ENCODE results near the gene TRABD. TPM values are rescaled to one million over a fixed set of nuclear protein-coding genes. Genes with fewer than 3 reads are reported as not detected.

TRABD gene
- total RNA-seq, 2 donors from 2014 or later: 43.6 to 116 TPM

DNA sequence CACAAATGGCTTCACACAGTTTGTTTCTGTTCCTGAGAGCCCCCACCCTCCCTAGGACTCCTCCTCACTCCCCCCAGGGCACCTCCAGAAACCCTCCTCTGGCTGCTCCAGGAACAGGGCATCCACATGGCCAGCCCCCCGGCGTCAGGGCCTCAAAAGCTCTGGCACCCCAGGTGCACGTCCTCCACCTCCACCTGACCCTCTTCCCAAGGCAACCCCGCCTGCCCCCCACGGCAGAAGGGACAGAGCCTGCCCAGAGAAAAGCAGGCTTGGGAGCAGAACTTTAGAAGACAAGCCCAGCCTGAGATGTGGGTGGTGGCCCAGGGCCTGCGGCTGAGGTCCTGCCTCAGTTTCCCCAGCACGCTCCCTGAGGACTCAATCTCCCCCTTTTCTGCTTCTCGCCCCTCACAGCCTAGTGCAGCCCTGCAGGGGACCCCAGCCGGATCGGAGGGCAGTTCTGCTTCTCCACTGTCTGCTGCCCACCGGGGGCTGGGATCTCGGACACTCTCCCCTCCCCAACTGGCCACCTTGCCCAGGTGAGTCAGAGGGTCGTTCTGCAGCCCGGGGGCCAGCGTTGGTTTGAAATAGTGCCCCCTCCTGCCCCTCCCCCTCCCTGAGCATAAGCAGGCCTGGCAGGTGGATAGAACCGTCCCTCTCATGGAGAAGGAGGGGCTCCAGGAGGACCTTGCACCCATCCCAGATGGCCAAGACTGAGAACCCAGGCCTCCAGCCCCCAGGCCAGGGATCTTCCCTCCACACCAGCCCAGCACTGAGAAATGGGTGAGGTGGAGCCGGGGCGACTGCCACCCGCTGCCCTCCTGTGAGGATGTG is 2.4 kb upstream of the TRABD start:
- Histone ChIP-seq H3K27ac (no peak overlapping the region), H3K27me3 (peaks cover 11% of the 10 kb centered on the region), H3K4me3 (no peak overlapping the region), H3K9ac (ENCODE audit: low read depth in 2 of 2, low read length in 2 of 2) (peak overlapping the region; percentile 9 to 18), H3K36me3 (no peaks in the 10 kb centered on the region), H3K9me3 (no peaks in the 10 kb centered on the region), H3K4me1 (peaks cover 13% of the 10 kb centered on the region)
- TF ChIP-seq, protein P1, sequence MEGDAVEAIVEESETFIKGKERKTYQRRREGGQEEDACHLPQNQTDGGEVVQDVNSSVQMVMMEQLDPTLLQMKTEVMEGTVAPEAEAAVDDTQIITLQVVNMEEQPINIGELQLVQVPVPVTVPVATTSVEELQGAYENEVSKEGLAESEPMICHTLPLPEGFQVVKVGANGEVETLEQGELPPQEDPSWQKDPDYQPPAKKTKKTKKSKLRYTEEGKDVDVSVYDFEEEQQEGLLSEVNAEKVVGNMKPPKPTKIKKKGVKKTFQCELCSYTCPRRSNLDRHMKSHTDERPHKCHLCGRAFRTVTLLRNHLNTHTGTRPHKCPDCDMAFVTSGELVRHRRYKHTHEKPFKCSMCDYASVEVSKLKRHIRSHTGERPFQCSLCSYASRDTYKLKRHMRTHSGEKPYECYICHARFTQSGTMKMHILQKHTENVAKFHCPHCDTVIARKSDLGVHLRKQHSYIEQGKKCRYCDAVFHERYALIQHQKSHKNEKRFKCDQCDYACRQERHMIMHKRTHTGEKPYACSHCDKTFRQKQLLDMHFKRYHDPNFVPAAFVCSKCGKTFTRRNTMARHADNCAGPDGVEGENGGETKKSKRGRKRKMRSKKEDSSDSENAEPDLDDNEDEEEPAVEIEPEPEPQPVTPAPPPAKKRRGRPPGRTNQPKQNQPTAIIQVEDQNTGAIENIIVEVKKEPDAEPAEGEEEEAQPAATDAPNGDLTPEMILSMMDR (IDR thresholded peaks at IDR 0.05): no peak
- intact Hi-C loops (cut with DNase I): no loop called here
- no peak for DNase-seq

DNA sequence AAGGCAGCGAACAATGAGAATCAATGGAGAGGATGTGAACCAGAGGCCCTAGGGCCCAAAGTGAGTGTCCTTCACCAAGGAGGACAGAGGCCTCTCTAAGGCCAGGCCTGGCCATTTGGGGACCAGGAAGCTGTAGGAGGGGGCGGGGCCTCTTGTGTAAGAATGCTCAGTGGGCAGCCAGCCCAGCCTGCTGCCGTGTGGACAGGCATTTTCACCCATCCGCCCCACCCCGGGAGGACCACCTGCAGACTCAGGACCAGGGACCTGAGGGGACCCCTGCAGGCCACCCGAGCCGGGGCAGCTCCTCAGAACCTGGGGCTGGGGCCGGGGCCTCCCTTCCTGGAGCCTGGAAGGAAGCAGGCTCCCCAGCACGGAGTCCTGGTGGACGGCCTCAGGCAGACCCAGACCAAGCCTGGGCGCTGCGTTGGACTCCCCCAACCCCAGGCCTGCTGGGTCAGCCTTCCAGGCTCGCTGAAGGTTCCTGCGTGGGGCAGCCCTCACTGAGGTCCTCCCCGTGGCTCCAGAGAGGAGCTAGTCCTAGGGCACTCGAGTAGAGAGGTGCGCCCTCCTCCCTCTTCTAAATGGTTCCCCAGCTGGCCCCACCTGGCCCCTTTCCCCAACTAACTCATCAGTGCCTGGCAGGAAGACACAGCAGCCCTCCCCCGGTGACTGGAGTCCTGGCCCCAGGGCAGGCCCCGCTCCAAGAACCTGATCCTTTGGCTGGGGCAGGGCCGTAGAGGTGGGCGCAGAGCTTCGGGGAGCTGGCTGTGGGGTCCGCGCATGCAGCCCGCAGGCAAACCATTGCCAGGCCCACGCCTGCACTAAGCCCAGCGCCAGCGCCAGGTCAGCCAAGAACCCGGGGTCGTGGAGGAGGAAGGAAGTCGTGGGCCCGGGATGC is 1.5 kb upstream of the TRABD start:
- H3K9ac ChIP-seq (ENCODE audit: low read depth in 2 of 2, low read length in 2 of 2): peak overlapping the region; percentile 9 to 83
- peak; percentile 76 for DNase-seq
- intact Hi-C loops (cut with DNase I): no loop called here
- H3K9me3 ChIP-seq: no peaks in the 10 kb centered on the region
- H3K27ac ChIP-seq: peak overlapping the region; percentile 3
- H3K36me3 ChIP-seq: no peaks in the 10 kb centered on the region
- H3K27me3 ChIP-seq: peaks cover 2% of the 10 kb centered on the region
- peak overlapping the region; percentile 42 for H3K4me3 ChIP-seq
- peaks cover 19% of the 10 kb centered on the region for H3K4me1 ChIP-seq
- TF ChIP-seq, protein P1 (IDR thresholded peaks at IDR 0.05): no peak

DNA sequence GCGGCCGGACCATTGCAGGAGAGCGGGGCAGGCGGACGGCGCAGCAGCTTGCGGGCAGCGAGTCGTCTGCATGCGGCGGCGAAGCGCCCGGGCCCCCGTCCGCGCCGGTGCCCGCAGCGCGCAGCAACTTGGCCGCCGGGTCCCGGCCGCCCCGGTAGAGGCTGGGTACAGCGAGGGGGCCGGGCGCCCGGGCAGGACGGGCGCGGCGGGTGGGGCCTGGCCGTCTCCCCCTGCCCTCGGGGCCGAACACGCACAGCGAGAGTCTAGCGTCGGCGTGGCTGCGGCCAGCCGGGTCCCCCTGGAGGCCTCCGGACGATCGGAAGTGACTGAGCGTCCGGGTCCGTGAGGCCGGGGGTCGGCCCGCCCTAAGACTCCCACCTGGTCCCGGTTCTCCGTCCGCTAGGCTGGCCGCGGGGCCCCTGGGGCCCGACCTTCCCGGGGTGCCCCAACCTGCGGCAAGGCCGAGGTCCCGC is 775 bp upstream of the TRABD start:
- peak overlapping the region; percentile 3 for H3K27ac ChIP-seq
- H3K4me3 ChIP-seq: peak overlapping the region; percentile 42
- TF ChIP-seq, protein P1 (IDR thresholded peaks at IDR 0.05): no peak
- H3K27me3 ChIP-seq: no peaks in the 10 kb centered on the region
- intact Hi-C loops (cut with DNase I): no loop called here
- no peak for DNase-seq
- peak overlapping the region; percentile 61 to 83 for H3K9ac ChIP-seq (ENCODE audit: low read depth in 2 of 2, low read length in 2 of 2)
- no peaks in the 10 kb centered on the region for H3K36me3 ChIP-seq
- H3K4me1 ChIP-seq: peaks cover 25% of the 10 kb centered on the region
- no peaks in the 10 kb centered on the region for H3K9me3 ChIP-seq

GRCh38 chr22:50186181-50186714 is 535 bp downstream of the TRABD start:
- TF ChIP-seq, protein P1 (IDR thresholded peaks at IDR 0.05): no peak
- peaks cover 30% of the 10 kb centered on the region for H3K4me1 ChIP-seq
- no peaks in the 10 kb centered on the region for H3K36me3 ChIP-seq
- H3K4me3 ChIP-seq: peak overlapping the region; percentile 80
- intact Hi-C loops (cut with DNase I): no loop called here
- peak overlapping the region; percentile 78 to 81 for H3K9ac ChIP-seq (ENCODE audit: low read depth in 2 of 2, low read length in 2 of 2)
- H3K27me3 ChIP-seq: no peaks in the 10 kb centered on the region
- peak overlapping the region; percentile 56 for H3K27ac ChIP-seq
- no peaks in the 10 kb centered on the region for H3K9me3 ChIP-seq
- DNase-seq: no peak
